ENCODE results near the gene ENAM. TPM values are rescaled to one million over a fixed set of nuclear protein-coding genes. Genes with fewer than 3 reads are reported as not detected.
A peak's percentile ranks its signal among the peaks of the same experiment; 100 is the strongest.

Gene ENAM
- total and polyA plus RNA-seq, 9 of the 15 experiments (the other 6 are each of a cell fraction or from before 2014, with no cell fraction given) = 0.04 to 0.09 (median 0.04) TPM; not detected in 6

DNA sequence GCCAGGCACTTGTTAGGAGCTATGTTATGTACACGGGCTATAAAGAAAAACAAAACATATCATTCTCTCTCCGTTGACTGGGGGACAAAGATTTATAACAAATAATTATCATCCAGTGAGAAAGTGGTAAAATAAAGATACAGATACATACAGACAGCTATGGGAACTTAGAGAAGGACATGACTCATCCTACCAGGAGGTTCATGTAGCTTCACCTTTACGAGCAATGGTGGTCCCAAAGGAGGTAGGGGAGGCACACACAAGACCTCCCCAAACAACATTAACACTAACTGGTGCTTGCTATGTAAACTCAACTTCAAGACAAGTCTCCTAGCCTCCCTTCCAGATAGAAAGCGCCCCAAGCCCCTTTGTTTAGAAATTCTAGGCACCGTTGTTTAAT lies 27.6 kb upstream of the ENAM start:
- Histone ChIP-seq H2AFZ (ENCODE audit: low read depth, low read length) (no peak overlapping the region), H4K20me1 (replicated peaks; ENCODE audit: control insufficient read depth, insufficient read depth, low read length) (no peaks in the 10 kb centered on the region), H3K4me3 (no peak overlapping the region), H3K79me2 (ENCODE audit: control insufficient read depth, insufficient read depth, low read length) (no peaks in the 10 kb centered on the region), H3K36me3 (ENCODE audit: control insufficient read depth, insufficient read depth, low read length) (no peaks in the 10 kb centered on the region), H3K9ac (ENCODE audit: insufficient read depth in 1 of 2, low read depth in 2 of 2, low read length in 2 of 2) (no peak overlapping the region), H3K4me1 (replicated peaks in 1 of 2; ENCODE audit: control insufficient read depth in 2 of 2, insufficient read depth in 2 of 2, low read length in 2 of 2) (no peaks in the 10 kb centered on the region), H3K27me3 (ENCODE audit: control insufficient read depth in 2 of 2, insufficient read depth in 2 of 2, low read length in 2 of 2) (no peaks in the 10 kb centered on the region), H3K9me3 (replicated peaks; ENCODE audit: control insufficient read depth, insufficient read depth, low read depth, low read length) (no peaks in the 10 kb centered on the region), H3K4me2 (ENCODE audit: insufficient read depth, low read length) (no peak overlapping the region), H3K9me1 (ENCODE audit: control insufficient read depth, insufficient read depth, low read length) (no peaks in the 10 kb centered on the region), H3K27ac (ENCODE audit: extremely low read depth, low read depth, low read length) (no peak overlapping the region)
- CTCF ChIA-PET (ENCODE audit: low intra/inter-chr PET ratio) = interaction anchor here (0.9 to 1.7 kb wide), 3 partner anchors 103 to 1113 kb away, joined by 3 to 7 read pairs (median 4); no protein-coding TSS in a partner anchor
- FAIRE-seq (no peak), DNase-seq (ENCODE audit: extremely low read depth in 1 of 4, low spot score in 3 of 4) (no peak), ATAC-seq (peak; percentile 24; the same call in 2 of the 3 replicates)
- no TSS peak for BruUV-seq (replicated peaks)
- in situ Hi-C loops (cut with MboI) (loop anchor here (25.0 kb wide), 1 partner anchor 1111 kb away; no protein-coding TSS in a partner anchor), intact Hi-C loops (cut with micrococcal nuclease) (loop anchor here (2.0 kb wide), 1 partner anchor 1110 kb away; no protein-coding TSS in a partner anchor)
- POLR2A ChIA-PET = interaction anchor here (0.8 kb wide), 1 partner anchor 584 kb away, joined by 3 read pairs; no protein-coding TSS in a partner anchor
- TF ChIP-seq ZNF224 (CRISPR knock-in tag; IDR thresholded peaks at IDR 0.05) (no peak), SNRNP70 (optimal IDR thresholded peaks at IDR 0.05; ENCODE audit: low read depth, low read length) (no peak), SMAD1 (IDR thresholded peaks at IDR 0.05; ENCODE audit: low read depth, low read length, partially characterized antibody) (no peak)
- TF ChIP-seq, protein P1, sequence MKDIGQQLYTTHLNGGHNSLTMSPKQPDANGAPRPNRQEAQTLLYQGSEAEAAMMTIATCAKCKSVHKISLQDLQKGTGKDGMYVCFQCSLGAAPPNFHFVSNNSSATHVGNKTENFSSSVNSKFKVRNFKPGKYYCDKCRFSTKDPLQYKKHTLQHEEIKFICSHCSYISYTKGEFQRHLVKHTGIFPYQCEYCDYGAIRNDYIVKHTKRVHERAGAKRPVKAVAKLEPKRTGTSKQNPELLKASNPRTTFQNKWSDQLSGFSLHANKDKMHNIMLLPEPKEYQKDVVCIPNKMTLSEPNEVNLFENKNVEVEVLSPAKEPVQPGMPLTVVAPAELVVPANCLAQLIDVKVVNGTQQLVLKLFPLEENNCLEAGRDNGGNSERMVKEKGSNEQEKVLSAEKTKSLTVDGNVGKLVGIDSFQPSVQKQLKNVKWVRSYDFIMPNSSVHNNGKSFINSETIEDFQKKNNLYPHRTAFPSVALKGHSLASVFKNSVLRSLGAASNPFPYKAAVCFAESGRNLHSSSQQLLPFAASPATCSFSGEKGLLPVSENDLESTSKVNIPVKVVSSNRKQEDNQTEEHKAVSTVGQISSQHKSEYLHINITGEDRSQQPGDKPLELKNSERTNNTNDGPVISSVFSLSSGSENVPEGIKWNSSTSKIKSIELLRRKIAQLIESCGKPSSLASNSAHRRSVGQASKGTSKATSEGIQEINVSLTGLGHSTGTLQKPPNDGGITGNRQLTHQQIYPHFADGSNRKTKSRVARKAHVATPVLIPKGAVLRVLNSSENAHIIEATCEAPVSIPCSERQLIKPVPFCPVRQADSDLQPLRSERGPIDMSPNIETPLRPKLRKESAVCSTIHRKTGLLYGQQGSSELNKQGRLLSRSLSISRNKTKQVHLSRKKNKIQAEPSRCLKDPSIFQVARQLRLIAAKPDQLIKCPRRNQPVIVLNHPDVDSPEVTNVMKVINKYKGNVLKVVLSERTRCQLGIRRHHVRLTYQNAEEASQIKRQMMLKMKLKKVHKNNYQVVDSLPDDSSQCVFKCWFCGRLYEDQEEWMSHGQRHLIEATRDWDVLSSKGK (CRISPR knock-in tag; IDR thresholded peaks at IDR 0.05) = no peak
- 11% methylated on average over 5 of the region's 5 CpGs for WGBS (ENCODE audit: insufficient coverage, low coverage, missing lambda C conversion rate)

Data from K562 (cell line).